OCI-LY7 (cell line): Measurements from ENCODE around the gene STAP2.

Source experiments
- EZH2phosphoT487 ChIP-seq: fragments of 200-600 bp; sonication (generic); IDR thresholded peaks from 2 replicates; pipeline ENCODE4 v1.6.1; 2018; ENCODE audit warnings: low read depth, borderline replicate concordance, mild to moderate bottlenecking, mixed run types, antibody characterized with exemption, low read length, moderate library complexity, mixed read lengths
- TF ChIP-seq, protein P1 (sequence below): fragments of 200-600 bp; sonication (generic); conservative IDR thresholded peaks from 2 replicates; pipeline ENCODE4 v1.5.1; 2014; ENCODE audit warnings: mild to moderate bottlenecking, antibody characterized with exemption, low read length, moderate library complexity, mixed read lengths

DNA sequence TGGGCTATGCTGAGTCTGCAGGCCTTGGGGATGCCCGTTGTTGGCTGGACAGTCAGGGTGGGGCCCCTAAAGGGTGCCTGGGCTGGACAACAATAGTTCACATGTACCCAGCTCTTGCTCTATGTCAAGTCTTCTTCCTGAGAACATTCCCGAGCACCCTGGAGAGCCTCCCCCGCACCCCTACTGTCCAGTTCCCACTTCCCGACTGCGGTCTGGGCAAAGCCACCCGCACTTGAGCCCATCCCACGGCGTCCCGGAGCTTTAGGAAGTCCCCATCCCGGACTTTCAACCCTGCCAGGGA, 3.6 kb upstream of the STAP2 start:
- TF ChIP-seq, protein P1, sequence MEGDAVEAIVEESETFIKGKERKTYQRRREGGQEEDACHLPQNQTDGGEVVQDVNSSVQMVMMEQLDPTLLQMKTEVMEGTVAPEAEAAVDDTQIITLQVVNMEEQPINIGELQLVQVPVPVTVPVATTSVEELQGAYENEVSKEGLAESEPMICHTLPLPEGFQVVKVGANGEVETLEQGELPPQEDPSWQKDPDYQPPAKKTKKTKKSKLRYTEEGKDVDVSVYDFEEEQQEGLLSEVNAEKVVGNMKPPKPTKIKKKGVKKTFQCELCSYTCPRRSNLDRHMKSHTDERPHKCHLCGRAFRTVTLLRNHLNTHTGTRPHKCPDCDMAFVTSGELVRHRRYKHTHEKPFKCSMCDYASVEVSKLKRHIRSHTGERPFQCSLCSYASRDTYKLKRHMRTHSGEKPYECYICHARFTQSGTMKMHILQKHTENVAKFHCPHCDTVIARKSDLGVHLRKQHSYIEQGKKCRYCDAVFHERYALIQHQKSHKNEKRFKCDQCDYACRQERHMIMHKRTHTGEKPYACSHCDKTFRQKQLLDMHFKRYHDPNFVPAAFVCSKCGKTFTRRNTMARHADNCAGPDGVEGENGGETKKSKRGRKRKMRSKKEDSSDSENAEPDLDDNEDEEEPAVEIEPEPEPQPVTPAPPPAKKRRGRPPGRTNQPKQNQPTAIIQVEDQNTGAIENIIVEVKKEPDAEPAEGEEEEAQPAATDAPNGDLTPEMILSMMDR: no peak
- no peak for TF ChIP-seq EZH2phosphoT487
